Adipocyte (in vitro differentiated cells): ENCODE data around the gene GHRH.
A peak's percentile ranks its signal among the peaks of the same experiment; 100 is the strongest.

Experiments
- DNase-seq: peaks from one replicate; pipeline ENCODE4 v3.0.0-alpha.2; 2015; ENCODE audit warnings: low read depth
- H3K27me3 ChIP-seq: replicated peaks from 2 replicates; pipeline ENCODE4 v1.7.0; 2013; ENCODE audit warnings: mild to moderate bottlenecking, low read length, moderate library complexity; ENCODE audit not compliant: control insufficient read depth, insufficient read depth
- H3K36me3 ChIP-seq: 2 replicates; pipeline ENCODE4 v1.7.0; 2013; ENCODE audit warnings: low read length, mild to moderate bottlenecking, moderate library complexity; ENCODE audit not compliant: control insufficient read depth, insufficient read depth, severe bottlenecking
- H3K4me1 ChIP-seq: 2 replicates; pipeline ENCODE4 v1.7.0; 2013; ENCODE audit warnings: mild to moderate bottlenecking, low read length, moderate library complexity; ENCODE audit not compliant: control insufficient read depth, insufficient read depth
- H3K4me3 ChIP-seq: 2 replicates; pipeline ENCODE4 v1.7.0; 2013; ENCODE audit warnings: mild to moderate bottlenecking, low read length, moderate library complexity
- H3K9ac ChIP-seq: 2 replicates; pipeline ENCODE4 v1.7.0; 2013; ENCODE audit warnings: mild to moderate bottlenecking, low read length, moderate library complexity
- H3K9me3 ChIP-seq: 2 replicates; pipeline ENCODE4 v1.7.0; 2013; ENCODE audit warnings: mild to moderate bottlenecking, low read length, moderate library complexity; ENCODE audit not compliant: control insufficient read depth

Gene GHRH

DNA sequence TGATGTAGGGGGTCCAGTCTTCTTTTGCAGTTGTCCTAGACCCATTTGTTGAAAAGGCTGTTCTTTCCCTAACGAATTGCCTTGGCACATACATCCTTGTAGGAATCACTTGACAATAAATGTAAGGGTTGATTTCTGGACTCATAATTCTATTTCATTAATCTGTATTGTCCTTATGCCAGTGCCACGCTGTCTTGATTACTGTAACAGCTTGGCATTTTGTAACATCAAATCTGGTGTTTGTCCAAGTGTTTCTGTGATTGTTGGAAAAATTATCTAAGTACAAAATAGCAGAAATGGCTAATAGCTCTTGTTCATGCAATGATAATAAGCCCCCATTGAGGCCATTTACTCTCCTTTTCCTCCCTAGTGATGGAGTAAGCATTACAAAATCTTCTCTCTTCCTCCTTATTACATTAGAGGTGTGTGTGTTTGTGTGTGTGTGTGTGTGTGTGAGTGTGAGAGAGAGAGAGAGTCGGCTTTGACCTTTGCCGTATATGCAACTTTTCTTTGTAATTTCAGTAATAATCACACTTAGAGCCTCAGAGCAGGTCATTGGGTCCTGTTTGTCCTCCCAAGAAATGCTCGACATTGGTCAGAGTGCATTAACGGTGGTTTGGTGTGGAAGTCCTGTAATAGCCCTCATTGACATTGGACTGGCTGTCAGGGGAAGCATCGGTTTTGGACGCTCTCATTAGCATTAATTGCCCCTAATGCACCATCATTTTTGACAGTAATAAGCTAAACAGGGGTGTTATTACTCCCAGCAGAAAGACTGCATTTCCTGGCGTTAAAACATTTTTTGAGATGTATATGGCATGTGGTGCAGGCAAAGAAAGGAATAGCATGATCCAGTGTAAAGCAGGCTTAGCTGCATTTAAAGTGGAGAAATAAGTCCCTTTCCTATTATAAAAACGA lies 41.6 kb downstream of the GHRH start:
- Histone ChIP-seq H3K4me3 (peak overlapping the region; percentile 36), H3K27me3 (no peaks in the 10 kb centered on the region), H3K36me3 (peaks cover 31% of the 10 kb centered on the region), H3K9me3 (no peaks in the 10 kb centered on the region), H3K4me1 (peaks cover 52% of the 10 kb centered on the region), H3K9ac (peak overlapping the region; percentile 52)
- no peak for DNase-seq

DNA sequence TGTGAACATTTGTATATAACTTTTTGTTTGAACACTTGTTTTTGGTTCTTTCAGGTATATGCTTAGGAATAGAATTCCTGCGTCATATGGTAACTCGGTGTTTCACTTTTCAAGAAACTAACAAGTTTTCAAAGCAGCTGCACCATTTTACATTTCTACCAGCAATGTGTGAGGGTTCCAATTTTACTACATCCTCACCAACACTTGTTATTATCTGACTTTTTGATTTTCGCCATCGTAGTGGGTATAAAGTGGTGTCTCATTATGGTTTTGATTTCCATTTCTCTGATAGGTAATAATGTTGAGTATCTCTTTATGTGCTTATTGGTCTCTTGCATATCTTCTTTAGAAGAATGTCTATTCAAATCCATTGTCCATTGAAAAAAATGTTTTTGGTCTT lies 42.6 kb downstream of the GHRH start:
- H3K9ac ChIP-seq = no peak overlapping the region
- no peaks in the 10 kb centered on the region for H3K9me3 ChIP-seq
- H3K36me3 ChIP-seq = peaks cover 31% of the 10 kb centered on the region
- peaks cover 50% of the 10 kb centered on the region for H3K4me1 ChIP-seq
- H3K4me3 ChIP-seq = no peak overlapping the region
- no peaks in the 10 kb centered on the region for H3K27me3 ChIP-seq
- DNase-seq = no peak

DNA sequence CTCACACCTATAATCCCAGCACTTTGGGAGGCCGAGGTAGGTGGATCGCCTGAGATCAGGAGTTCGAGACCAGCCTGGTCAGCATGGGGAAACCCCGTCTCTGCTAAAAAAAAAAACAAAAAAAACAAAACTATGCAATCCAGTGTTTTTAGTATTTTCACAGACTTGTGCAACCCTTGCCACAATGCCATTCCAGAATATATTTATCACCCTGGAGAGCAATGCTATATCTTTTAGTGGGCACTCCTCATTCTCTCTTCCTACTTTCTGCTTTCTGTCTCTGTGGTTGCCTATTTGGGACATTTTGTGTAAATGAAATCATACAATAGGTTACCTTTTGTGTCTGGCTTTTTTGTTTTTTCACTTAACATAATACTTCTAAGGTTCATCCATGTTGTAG lies 43.2 kb downstream of the GHRH start:
- no peaks in the 10 kb centered on the region for H3K9me3 ChIP-seq
- peak; percentile 48 for DNase-seq
- H3K36me3 ChIP-seq = peaks cover 32% of the 10 kb centered on the region
- H3K27me3 ChIP-seq = no peaks in the 10 kb centered on the region
- no peak overlapping the region for H3K9ac ChIP-seq
- no peak overlapping the region for H3K4me3 ChIP-seq
- H3K4me1 ChIP-seq = peaks cover 45% of the 10 kb centered on the region

- Histone ChIP-seq H3K27me3 (no peaks in the 10 kb centered on the region), H3K4me1 (no peaks in the 10 kb centered on the region), H3K9ac (no peak overlapping the region), H3K9me3 (no peaks in the 10 kb centered on the region), H3K4me3 (no peak overlapping the region), H3K36me3 (peaks cover 92% of the 10 kb centered on the region)
- no peak for DNase-seq
Observed at GRCh38 chr20:37209661-37210314, 51.8 kb downstream of the GHRH start.

GRCh38 chr20:37209193-37209592 lies 52.4 kb downstream of the GHRH start:
- no peaks in the 10 kb centered on the region for H3K27me3 ChIP-seq
- H3K9me3 ChIP-seq = no peaks in the 10 kb centered on the region
- H3K4me1 ChIP-seq = peaks cover 6% of the 10 kb centered on the region
- peaks cover 92% of the 10 kb centered on the region for H3K36me3 ChIP-seq
- no peak for DNase-seq
- no peak overlapping the region for H3K9ac ChIP-seq
- no peak overlapping the region for H3K4me3 ChIP-seq

GRCh38 chr20:37207171-37207570 lies 54.4 kb downstream of the GHRH start:
- H3K36me3 ChIP-seq = peaks cover 80% of the 10 kb centered on the region
- H3K27me3 ChIP-seq = no peaks in the 10 kb centered on the region
- DNase-seq = no peak
- H3K4me3 ChIP-seq = no peak overlapping the region
- H3K9ac ChIP-seq = no peak overlapping the region
- H3K9me3 ChIP-seq = no peaks in the 10 kb centered on the region
- H3K4me1 ChIP-seq = peaks cover 19% of the 10 kb centered on the region

DNA sequence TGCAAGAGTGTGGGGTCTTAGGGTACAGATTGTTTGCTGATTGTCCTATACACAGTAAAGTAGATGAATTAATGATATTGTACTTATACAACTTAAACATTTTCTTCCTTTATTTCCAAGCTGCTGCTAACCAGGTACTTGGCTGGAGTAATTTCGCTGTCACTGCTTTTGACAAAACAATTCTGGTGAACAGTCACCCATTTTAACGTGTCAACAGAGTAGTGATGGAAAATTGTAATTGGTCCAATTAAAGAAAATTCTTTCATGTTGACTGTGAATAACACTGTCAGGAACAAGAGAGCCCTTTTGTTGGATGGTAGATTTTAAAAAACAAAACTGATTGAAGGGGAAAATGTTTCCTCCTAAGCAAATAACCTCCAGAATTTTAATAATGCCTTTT lies 55.8 kb downstream of the GHRH start:
- Histone ChIP-seq H3K9me3 (no peaks in the 10 kb centered on the region), H3K27me3 (no peaks in the 10 kb centered on the region), H3K4me3 (no peak overlapping the region), H3K4me1 (peaks cover 27% of the 10 kb centered on the region), H3K9ac (no peak overlapping the region), H3K36me3 (peaks cover 79% of the 10 kb centered on the region)
- DNase-seq = no peak

DNA sequence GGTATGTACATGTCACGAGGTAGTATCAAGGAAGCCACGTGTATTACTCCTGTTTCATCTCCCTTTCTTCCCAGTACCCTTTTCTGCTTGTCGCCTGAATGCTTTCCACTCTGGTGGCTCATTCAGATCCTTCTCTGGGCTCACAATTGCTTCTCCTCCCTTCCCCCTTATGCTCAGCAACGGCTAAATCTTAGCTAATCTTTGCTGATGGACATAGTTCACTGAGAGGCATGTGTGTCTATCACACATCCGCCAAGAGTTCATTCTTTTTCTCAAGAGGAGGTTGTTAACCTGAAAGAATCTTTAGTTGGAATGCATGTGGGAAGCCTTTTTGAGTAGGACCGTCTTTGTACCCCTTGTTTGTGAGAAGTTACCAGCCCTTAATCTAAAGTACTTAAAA lies 56.5 kb downstream of the GHRH start:
- DNase-seq = no peak
- H3K36me3 ChIP-seq = peaks cover 78% of the 10 kb centered on the region
- no peaks in the 10 kb centered on the region for H3K9me3 ChIP-seq

GRCh38 chr20:37204056-37204455 lies 57.6 kb downstream of the GHRH start:
- no peaks in the 10 kb centered on the region for H3K9me3 ChIP-seq
- H3K4me1 ChIP-seq = peaks cover 27% of the 10 kb centered on the region
- peaks cover 77% of the 10 kb centered on the region for H3K36me3 ChIP-seq
- no peak for DNase-seq
- no peak overlapping the region for H3K9ac ChIP-seq
- H3K4me3 ChIP-seq = no peak overlapping the region
- no peaks in the 10 kb centered on the region for H3K27me3 ChIP-seq

More for the DNA sequence above, 56.5 kb downstream of the GHRH start:
- Histone ChIP-seq H3K9ac (no peak overlapping the region), H3K4me1 (peaks cover 27% of the 10 kb centered on the region), H3K27me3 (no peaks in the 10 kb centered on the region), H3K4me3 (no peak overlapping the region)

DNA sequence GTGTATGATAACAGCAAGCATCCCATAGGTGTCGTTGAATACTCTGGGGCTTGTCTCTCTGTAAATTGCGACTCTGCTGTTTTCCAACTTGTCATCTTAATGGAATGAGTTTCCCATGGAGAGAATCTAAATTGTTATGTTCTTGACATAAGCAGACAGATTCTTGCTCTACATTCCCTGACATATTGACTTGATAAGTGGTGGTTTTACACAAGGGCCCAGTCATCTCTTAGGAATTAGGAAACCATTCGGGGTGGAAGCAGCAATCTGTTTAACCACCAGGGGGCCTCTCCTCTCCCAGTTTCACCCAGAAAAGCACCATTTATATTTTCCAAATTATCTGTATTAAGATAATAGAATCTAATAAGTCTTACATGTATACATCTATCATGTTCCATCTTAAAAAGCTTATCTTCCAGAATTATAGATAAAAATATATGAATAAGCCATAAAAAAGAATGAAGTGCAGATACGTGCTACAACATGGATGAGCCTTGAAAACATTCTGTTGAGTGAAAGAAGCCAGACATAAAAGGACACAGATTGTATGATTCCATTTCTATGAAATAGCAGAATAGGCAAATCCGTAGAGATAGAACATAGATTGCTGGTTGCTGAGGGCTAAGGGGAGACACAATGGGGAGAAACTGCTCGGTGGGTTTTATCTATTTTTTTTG lies 59.2 kb downstream of the GHRH start:
- H3K27me3 ChIP-seq = no peaks in the 10 kb centered on the region
- H3K9ac ChIP-seq = peak overlapping the region; percentile 60
- peak overlapping the region; percentile 69 for H3K4me3 ChIP-seq
- peak; percentile 97 for DNase-seq
- no peaks in the 10 kb centered on the region for H3K9me3 ChIP-seq
- H3K36me3 ChIP-seq = peaks cover 71% of the 10 kb centered on the region
- peaks cover 27% of the 10 kb centered on the region for H3K4me1 ChIP-seq

- peaks cover 65% of the 10 kb centered on the region for H3K36me3 ChIP-seq
- peak overlapping the region; percentile 60 for H3K9ac ChIP-seq
- peaks cover 27% of the 10 kb centered on the region for H3K4me1 ChIP-seq
- no peak for DNase-seq
- no peaks in the 10 kb centered on the region for H3K27me3 ChIP-seq
- no peaks in the 10 kb centered on the region for H3K9me3 ChIP-seq
- peak overlapping the region; percentile 69 for H3K4me3 ChIP-seq
Observed at GRCh38 chr20:37201827-37202162, 59.8 kb downstream of the GHRH start.
